Activated CD8-positive, alpha-beta memory T cell treated with anti-CD3 and anti-CD28 coated beads, Interleukin-2, amount 50 U/mL, for 4 hours (primary cell): ENCODE data around the gene NDUFA1.
"Not testable (repeated sequence)": the region's sequence is repeated elsewhere in the genome, so short reads cannot be mapped to it uniquely, and the experiment has no call there.

ENCODE experiments used
- DNase-seq: peaks from one replicate; pipeline ENCODE4 v3.0.0-alpha.2; 2020

NDUFA1 gene

DNA sequence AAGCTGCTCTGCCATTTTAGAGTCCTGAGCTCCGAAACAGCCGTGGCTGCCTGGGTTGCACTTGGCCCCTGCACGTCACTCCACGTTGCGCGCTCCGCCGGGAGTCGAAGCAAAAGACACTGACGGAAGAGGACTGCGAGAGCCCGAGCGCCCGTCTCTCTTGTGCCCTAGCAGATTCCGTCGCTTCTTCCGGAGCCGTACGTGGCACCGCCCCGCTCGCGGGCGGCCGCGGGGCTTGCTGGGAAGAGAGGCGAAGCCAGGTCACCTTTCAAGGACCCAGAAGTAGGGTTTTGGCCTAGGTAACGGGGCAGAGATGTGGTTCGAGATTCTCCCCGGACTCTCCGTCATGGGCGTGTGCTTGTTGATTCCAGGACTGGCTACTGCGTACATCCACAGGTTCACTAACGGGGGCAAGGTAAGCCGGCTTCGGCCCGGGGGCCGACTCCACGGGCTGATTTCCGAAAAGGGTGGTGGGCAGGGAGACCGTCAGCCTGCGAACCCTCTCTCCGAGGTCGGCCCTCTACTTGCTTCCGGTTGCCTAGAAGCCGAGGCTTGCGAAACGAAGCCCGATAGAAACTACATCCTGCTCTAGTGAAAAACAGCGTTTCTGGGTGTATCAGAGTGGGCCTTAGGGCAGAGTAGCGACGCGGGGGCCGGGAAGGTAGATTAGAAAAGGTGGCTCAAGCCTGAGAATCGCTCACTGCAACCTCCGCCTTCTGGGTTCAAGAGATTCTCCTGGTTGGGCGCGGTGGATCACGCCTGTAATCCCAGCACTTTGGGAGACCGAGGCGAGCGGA is at the start of gene NDUFA1, which contains the start of gene RNF113A:
NDUFA1 (plus strand) TSS at position 234 of the 797 bp plus-strand sequence; CDS start at position 314, 80 bp downstream.
RNF113A (minus strand) TSS at position 135 of the 797 bp plus-strand sequence; CDS start at position 15, 120 bp downstream.
- DNase-seq = peak; percentile 79

DNA sequence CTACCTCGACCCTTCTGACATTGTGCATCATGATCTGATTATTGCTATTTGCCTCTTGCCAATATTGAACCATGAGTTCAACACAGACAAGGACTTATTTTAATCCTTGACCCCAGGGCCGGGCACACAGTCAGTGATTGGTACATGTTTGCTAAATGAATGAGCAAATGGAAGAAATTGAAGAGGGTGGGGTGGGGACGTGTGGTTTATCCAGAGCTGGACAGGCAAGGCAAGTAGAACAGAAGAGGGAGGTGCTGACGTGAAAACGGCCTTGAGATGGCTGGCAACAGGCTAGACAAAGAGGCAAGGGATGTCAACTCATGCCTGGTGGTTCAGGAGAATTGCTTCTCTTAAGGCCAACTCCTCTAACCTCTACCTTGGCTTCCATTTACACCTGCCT is 47.4 kb upstream of the NDUFA1 start:
- not testable (repeated sequence) for DNase-seq

DNA sequence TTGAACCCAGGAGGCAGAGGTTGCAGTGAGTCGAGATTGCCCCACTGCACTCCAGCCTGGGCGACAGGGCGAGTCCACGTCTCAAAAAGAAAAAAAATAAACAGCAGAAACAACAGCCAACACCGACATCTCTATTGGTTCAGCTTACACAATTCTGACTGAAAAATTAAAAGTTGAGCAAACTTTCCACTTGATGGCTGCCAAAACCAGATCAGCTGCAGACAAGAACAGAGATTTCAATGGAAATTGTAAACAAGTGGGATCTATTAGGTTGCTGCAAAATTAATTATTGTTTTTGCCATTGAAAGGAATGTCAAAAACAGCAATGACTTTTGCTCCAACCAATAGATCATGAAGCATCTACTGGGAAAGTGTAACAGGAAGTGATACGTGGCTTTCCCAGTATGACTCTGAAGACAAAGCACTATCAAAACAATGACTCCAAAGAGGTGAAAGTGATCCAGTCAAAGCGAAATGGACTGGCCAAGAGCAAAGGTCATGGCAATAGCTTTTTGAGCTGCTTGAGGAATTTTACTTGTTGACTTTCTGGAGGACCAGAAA is 45.2 kb upstream of the NDUFA1 start:
- no peak for DNase-seq

DNA sequence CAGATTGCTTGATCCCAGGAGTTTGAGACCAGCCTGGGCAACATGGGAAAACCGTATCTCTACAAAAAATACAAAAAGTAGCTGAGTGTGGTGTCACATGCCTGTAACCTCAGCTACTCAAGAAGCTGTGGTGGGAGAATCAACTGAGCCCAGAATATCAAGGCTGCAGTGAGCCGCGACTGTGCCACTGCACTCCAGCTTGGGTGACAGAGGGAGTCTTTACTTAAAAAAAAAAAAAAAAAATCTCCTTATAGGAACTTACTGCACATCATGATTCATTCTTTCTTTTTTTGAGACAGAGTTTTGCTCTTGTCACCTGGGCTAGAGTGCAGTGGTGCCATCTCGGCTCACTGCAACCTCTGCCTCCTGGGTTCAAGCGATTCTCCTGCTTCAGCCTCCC is 43.2 kb upstream of the NDUFA1 start:
- DNase-seq = no peak

DNA sequence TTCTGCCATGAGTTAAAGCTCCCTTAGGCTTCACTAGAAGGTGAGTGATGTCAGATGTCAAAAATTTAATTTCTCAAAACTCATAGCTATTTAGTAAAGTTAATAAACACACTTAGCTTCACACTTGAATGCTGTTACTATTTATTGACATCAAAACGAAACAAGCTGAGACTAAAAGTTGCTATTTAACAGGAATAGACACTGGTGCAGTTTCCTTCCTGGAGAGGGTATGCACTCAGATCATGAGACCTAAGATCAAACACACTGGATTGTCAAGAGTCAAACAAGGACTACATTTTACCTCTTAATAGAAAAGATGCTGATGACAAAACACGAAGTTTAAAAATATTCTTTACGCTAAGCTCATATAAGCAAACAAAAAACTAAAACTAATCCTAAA is 37.7 kb upstream of the NDUFA1 start:
- no peak for DNase-seq

DNA sequence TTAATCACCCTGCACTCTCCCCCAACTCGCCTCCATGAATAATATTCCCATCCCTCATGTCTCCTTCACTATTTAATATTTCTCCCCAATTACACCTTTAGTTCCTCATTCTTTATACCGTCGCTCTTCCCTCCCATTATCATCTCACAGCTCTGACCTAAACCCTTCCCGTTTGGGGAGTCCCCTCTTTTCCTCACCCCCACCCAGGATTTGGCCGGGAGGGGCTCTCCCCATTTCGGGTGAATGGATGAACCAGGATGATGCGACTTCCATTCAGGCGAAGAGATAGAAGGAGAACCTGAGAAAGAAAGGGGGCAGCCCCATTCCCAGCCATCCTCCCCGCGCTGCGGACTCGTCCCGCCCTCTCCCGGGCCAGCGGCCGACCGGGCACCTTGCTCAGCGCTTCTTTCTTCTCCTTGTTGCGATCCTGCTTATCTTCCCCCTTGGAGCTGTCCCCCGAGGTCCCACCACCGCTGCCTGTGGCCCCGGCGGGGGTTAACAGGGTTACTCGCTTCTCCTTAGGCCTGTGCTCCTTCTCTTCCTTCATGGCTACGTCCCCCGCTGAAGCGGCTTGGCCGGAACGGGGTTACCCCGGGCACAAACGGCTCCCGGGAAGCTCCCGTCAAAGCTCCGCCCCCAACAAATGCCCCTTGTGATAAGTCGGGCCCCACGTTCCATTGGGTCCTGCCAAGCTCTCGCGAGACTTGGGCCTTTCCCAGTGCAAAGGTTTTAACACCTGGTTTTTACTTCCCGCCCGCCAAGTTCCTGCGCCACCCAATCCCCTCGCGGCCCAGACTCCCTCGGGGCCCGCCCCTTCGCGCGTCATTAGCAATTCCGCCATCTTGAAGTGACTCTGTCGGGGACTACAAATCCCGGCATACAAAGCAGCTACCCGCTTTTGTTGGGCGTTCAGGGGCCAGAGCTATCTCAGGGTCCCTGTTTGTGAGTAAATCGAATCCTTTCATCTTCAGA is 19.0 kb upstream of the NDUFA1 start, which contains the start of gene UPF3B:
UPF3B (minus strand) TSS at position 582 of the 972 bp plus-strand sequence; CDS start at position 547, 35 bp downstream.
- DNase-seq = peak; percentile 91

DNA sequence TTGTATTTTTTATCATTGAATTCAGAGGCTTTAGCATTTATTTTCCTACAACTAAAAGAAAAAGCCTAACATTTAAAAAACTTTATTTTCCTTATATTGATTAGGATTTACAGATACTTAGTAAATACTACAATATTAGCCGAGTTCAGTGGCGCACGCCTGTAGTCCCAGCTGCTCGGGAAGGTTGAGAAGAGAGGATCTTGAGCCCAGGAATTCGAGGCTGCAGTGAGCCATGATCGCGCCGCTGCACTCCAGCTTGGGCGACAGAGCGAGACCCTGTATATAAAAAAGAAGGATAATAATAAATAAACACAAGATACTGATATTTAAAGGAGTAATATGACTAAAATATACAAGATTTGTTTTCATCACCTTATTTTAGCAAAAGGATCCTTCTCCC is 18.2 kb upstream of the NDUFA1 start:
- no peak for DNase-seq

DNA sequence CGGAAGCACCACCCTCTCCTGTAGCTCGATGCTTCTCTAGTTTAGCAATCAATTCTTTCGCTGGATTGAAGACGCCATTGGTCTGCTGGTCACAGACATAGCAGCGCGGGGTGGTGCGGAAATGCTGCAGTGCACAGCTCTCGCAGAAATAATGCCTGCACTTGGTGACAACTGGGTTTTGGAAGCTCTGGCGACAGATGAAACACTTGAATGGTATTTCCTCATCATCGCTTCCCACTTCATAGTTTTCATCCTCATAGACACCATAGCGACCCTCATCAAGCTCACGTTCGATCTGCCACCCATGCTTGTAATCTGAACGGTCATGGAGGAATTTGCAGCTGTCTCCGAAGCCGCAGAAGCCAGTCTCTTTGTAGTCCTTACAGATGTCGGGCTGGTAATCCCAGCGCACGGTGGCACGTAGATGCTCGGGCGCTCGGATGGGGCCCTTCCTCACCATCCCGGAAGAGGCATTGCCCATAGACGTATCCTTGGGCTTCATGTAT is 953 bp upstream of the NDUFA1 start:
- no peak for DNase-seq

DNA sequence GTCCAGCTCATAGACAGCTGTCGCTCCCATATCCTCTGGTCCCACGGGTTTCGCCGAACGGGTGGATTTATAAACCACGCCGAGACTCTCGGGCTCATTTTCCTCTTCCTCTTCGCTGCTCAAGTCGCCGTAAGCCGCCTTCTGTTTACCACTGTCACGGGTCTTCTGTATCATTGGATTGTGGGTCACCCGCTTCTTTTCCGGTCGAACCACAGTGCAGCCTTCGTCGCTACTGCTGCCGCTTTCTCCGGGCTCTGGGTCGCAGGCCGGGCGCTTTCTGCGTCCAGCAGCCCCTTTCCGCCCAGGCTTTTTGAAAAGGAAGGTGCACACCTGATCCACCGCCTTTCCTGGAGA is 410 bp upstream of the NDUFA1 start:
- DNase-seq = no peak

DNA sequence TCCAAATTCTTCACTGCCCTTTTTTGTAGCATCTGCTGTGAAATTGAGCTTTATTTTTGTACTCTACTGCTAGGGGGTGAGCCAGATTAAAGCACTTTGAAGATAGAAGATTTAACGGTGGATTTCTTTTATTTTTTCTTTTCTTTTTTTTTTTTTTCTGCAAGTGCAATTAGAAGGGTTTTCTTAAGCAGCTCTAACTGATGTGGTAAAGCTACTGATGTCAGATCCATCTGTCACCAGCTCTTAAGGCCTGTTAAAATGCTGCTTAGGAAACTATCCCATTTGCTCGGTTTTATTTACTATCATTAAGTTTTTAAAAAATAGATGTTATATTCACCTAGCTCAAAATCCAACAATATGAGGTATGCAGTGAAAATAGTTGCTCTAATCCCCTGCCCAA is 7.1 kb downstream of the NDUFA1 start:
- DNase-seq = no peak

DNA sequence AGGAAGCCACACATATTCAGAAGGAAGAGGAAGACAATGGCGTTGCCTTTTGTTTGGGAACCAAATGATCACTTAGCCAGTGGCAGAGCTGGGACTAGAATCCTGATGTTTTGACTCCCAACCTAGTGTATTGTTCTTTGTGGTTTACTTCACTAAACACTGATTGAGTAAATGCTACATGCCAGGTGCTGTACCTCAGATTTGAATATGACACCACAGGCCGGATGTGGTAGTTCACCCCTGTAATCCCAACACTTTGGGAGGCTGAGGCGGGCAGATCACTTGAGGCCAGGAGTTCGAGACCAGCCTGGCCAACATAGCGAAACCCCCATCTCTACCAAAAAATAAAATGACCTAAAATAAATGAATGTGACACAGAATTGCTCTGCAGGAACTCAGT is 8.4 kb downstream of the NDUFA1 start:
- DNase-seq = no peak

DNA sequence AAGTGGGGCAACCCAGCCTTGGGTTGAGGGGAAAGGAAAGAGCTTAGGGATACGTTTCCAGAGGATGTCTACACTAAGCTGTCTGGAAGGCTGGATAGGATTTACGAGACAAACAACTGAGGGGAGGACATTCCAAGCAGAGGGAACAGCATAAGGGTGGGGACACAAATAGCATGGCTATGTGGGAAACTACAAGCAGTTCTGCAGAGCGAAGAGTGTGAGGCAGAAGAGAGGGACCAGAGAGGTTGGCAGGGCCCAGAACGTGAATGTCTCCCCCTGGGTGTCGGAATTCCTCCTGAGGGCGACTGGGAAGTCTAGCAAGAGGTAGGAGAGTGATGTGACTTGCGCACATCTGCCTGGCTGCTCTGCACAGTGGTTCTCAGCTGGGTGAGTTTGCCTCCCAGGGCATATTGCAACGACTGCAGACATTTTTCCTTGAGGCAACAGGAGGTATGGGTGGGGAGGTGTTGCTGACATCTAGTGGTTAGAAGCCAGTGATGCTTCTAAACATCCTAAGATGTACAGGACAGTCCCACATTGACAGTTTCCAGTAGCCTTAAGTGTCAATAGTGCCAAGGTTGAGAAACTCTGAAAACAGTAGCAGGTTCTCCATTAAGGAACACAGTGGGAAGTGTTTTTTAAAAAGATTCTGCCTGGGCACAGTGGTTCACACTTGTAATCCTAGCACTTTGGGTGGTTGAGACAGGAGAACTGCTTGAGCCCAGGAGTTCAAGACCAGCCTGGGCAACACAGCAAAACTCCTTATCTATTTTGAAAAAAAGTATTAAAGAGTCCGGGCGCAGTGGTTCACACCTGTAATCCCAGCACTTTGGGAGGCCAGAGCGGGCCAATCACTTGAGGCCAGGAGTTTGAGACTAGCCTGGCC is 9.2 kb downstream of the NDUFA1 start:
- DNase-seq = no peak

DNA sequence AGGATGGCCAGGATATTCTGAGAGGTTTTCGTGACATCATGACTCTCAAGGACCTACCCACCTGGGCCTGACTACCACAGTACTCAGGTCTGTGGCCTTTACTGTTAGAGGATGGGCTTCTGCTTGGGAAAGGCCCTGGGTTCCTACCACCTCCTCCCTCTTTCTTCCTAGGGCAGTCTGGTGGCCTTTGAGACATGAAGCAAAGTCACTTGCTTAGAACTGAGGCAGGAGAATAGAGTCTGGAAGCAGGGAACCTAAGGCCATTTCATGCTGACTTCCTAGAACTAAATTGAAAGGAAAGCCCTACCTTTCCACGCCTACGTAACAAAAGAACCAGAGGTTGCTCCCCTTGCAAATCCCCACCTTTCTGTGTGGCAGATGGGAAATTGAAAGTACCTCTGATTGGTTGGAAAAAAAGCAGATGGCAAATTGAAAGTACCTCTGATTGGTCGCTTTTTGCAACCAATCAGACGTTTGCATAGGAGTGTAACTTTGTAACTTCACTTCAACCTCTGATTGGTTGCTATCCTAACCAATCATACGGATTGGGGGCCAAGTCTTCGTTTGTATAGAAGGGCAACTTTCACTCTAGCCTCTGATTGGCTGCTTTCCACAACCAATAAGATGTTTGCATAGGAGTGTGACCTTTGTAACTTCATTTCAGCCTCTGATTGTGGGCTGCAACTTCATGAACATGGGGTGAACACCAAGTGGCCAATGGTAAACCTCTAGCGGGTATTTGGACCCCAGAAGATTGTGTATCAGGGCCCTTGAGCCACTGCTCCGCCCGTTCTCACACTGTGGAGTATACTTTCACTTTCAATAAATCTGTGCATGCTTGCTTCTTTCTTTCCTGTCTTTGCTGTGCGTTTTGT is 14.2 kb downstream of the NDUFA1 start:
- no peak for DNase-seq

DNA sequence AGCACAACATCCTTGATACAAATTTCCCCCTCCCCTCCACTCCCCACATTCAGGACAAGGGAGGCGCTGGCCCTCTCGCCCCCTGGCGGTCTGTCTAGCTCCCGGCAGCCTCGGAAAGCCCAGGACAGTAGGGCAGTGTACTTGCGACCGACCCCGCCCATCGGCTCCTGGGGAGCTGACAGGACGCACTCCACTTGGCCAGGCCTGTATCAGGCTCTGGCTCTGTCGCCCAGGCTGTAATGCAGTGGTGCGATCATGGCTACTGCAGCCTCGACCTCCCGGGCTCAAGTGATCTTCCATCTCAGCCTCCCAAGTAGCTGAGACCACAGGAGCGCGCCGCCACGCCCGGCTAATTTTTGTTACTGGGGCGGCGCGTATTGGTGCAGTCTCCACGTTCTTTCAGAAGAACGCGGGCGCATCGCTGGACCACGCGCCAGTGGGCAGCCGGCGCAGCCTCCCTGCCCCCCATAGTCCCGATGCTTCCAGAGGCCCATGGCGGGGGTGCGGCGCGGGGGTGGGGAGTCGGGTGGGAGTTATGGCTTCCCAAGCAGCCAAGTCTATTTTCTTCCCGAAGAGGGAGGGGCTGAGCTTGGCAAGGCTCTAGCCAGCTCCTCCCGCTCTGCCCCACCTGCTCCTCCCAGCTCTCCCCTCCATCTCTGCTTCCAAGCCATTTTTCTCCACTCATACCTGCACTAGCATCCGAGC is 16.2 kb downstream of the NDUFA1 start:
- DNase-seq = peak; percentile 52

DNA sequence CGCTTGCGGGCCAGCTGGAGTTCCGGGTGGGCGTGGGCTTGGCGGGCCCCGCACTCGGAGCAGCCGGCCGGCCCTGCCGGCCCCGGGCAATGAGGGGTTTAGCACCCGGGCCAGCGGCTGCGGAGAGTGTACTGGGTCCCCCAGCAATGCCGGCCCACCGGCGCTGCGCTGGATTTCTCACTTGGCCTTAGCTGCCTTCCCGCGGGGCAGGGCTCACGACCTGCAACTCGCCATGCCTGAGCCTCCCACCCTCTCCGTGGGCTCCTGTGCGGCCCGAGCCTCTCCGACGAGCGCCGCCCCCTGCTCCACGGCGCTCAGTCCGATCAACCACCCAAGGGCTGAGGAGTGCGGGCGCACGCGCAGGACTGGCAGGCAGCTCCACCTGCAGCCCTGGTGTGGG is 19.0 kb downstream of the NDUFA1 start:
- DNase-seq = not testable (repeated sequence)

DNA sequence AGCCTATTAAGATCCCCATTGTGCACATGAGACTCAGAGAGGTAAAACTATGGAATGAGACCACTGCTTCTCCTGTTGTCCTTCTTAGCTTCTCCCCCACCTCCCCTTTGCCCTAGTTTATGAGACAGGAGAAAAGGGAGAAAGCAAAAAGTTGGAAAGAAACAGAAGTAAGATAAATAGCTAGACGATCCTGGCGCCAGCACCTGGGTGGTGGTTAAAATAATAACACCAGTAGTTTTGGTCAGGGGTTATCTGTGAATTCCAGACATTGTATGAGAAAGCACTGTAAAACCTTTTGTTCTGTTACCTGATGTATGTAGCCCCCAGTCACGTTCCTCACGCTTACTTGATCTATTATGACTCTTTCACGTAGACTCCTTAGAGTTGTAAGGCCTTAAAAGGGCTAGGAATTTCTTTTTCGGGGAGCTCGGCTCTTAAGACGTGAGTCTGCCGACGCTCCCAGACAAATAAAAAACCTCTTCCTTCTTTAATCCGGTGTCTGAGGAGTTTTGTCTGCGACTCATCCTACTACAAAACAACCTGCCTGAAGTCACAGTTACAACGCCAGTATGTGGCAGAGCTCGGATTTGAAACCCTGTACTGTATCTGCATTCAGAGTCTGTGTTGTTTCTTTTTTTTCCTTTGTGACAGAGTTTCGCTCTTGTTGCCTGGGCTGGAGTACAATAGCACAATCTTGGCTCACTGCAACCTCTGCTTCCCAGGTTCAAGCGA is 20.5 kb downstream of the NDUFA1 start:
- not testable (repeated sequence) for DNase-seq

DNA sequence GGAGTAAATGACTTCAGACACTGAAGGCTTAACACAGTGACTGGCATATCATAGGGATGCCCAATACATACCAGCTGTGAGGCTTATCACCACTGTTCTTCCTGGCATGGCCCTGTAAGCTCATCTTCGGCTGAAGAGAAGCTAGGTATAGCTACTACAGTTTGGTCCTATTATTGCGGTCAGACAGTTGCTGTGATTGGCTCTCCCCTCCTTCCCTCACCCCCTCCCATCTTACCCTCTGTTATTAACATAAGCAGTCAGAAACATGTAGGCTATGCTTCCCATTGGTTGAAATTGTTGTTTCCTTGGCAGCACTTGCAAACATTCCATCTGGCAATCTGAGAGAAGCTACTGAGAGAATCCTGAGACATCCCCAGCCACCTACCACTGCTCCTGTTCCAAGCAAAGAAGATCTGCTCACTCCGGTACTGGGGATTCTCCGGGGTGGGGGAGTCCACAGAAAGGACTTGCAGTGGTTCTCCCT is 24.3 kb downstream of the NDUFA1 start, which contains the start of gene AKAP14:
AKAP14 (plus strand) TSS at position 51 of the 484 bp plus-strand sequence. CDS start 7,331 bp downstream, outside the sequence.
- DNase-seq = no peak

DNA sequence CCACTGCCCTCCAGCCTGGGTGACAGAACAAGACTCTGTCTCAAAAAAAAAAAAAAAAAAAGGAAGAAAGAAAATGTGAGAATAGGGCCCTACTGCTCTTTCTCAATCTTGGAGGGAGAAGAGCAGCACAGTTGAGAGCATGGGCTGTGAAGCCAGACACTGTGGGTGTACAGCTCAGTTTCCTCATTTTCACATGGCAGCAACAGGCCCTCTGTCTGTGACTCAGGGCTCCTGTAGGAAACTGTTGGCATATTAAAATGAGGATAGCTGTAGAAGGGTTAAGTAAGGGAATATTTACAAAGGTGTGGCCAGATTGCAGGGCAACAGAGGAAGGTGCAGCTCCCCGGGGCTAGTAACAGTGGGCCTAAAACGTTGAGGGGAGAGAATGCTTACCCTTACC is 27.5 kb downstream of the NDUFA1 start:
- DNase-seq = no peak

DNA sequence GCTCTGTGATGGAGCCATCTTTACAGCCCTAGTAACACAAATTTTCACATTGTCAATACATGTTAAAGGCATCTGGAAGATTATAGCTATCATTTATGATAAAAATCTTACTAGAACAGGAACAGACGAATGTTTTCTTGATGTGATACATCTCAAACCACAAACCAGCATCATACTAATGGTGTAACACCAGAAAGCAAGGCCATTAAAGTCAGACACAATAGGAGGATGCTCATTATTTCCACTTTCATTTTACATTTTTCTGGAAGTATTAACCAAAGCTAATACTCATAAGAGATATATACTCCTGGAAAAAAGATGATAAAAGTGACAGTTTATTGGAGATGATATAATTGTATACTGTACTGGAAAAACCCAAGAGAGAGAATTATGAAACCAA is 29.3 kb downstream of the NDUFA1 start:
- no peak for DNase-seq
